AG04450 (cell line): Measurements from ENCODE around the gene CTNS. TPM values are rescaled to one million over a fixed set of nuclear protein-coding genes. Genes with fewer than 3 reads are reported as not detected.

Experiments
- CTCF ChIA-PET: fragments of 300-600, 350-600 bp; formaldehyde crosslinking; extraction: SDS; loops from one replicate; lab custom pipeline; 2022; ENCODE audit warnings: antibody characterized with exemption, inconsistent platforms; lab: Charles Lee
- POLR2A ChIA-PET: fragments of 350-600 bp; formaldehyde crosslinking; extraction: SDS; loops from one replicate; lab custom pipeline; 2021; ENCODE audit warnings: antibody characterized with exemption, inconsistent platforms; lab: Yijun Ruan, JAX
- DNase-seq: peaks from one replicate; pipeline ENCODE4 v3.0.0-alpha.2; 2011; ENCODE audit warnings: low read depth, low spot score
- H3K27ac ChIP-seq: one replicate; pipeline ENCODE4 v1.5.1; 2012; ENCODE audit warnings: low read depth, low read length, control low read depth
- H3K27me3 ChIP-seq: one replicate; pipeline ENCODE4 v1.6.0; 2012; ENCODE audit warnings: low read length; ENCODE audit not compliant: control insufficient read depth, insufficient read depth
- H3K4me3 ChIP-seq: 2 replicates; pipeline ENCODE4 v1.5.1; 2011; ENCODE audit warnings: mild to moderate bottlenecking, low read depth, low read length, control low read depth
- H3K9me3 ChIP-seq: 2 replicates; pipeline ENCODE4 v1.5.1; 2012; ENCODE audit warnings: low read length; ENCODE audit not compliant: control insufficient read depth, insufficient read depth
- polyA plus RNA-seq: library from polyadenylated mRNA; depleted of rRNA; stranded (reverse); fragments of >200 nt; gene quantifications from 2 replicates; pipeline ENCODE4 v1.2.3, GENCODE V29; 2011
- TF ChIP-seq, protein P1 (sequence below): IDR thresholded peaks from 2 replicates; pipeline ENCODE4 v1.5.1; 2011; ENCODE audit warnings: low read depth, low read length, control low read depth, inconsistent platforms

CTNS gene
- polyA plus RNA-seq, 1 experiment, result 4.2 TPM

DNA sequence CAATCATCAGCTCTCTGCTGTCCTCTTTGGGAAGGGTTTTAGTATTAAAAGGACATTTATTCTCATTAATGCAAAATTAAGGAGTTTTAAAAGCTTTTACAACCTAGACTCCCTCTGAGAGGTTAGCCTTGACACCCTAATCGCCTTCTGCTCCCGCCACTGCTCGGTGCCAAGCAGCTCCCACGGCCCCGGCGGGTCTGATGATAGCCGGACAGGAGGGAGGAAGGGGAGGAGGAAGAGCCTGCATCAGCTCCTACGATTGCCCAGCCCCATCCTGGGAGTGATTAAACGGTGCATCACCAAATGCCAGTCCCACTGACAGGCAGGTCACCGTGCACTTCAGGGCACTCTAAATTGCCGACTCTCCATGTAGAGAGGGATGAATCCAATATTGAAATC lies 8.8 kb upstream of the CTNS start:
- CTCF ChIA-PET, result no interaction called here
- TF ChIP-seq, protein P1, sequence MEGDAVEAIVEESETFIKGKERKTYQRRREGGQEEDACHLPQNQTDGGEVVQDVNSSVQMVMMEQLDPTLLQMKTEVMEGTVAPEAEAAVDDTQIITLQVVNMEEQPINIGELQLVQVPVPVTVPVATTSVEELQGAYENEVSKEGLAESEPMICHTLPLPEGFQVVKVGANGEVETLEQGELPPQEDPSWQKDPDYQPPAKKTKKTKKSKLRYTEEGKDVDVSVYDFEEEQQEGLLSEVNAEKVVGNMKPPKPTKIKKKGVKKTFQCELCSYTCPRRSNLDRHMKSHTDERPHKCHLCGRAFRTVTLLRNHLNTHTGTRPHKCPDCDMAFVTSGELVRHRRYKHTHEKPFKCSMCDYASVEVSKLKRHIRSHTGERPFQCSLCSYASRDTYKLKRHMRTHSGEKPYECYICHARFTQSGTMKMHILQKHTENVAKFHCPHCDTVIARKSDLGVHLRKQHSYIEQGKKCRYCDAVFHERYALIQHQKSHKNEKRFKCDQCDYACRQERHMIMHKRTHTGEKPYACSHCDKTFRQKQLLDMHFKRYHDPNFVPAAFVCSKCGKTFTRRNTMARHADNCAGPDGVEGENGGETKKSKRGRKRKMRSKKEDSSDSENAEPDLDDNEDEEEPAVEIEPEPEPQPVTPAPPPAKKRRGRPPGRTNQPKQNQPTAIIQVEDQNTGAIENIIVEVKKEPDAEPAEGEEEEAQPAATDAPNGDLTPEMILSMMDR, result no peak

GRCh38 chr17:3630781-3631180 lies 5.8 kb upstream of the CTNS start:
- POLR2A ChIA-PET, result no interaction called here
- TF ChIP-seq, protein P1, result no peak
- CTCF ChIA-PET, result no interaction called here

More for the DNA sequence above, 8.8 kb upstream of the CTNS start:
- Histone ChIP-seq H3K9me3 (no peaks in the 10 kb centered on the region; the same call in 1 of the 2 replicates), H3K27me3 (no peaks in the 10 kb centered on the region), H3K27ac (no peak overlapping the region), H3K4me3 (no peak overlapping the region)
- no peak for DNase-seq
- POLR2A ChIA-PET, result no interaction called here

GRCh38 chr17:3632287-3632686 lies 4.3 kb upstream of the CTNS start:
- no peak for DNase-seq
- POLR2A ChIA-PET, result no interaction called here

More at GRCh38 chr17:3630781-3631180, 5.8 kb upstream of the CTNS start:
- H3K27ac ChIP-seq, result no peak overlapping the region
- DNase-seq, result no peak
- H3K4me3 ChIP-seq, result no peak overlapping the region
- no peaks in the 10 kb centered on the region for H3K9me3 ChIP-seq
- no peaks in the 10 kb centered on the region for H3K27me3 ChIP-seq

GRCh38 chr17:3635474-3636153 lies 946 bp upstream of the CTNS start:
- Histone ChIP-seq H3K27me3 (no peaks in the 10 kb centered on the region), H3K27ac (no peak overlapping the region), H3K4me3 (peak overlapping the region; percentile 84), H3K9me3 (no peaks in the 10 kb centered on the region)
- TF ChIP-seq, protein P1, result no peak
- ChIA-PET POLR2A (interaction anchor here (0.7 to 2.3 kb wide), 8 partner anchors 13 to 587 kb away, joined by 3 to 32 read pairs (median 3); partner anchors contain the start of gene TAX1BP3), CTCF (interaction anchor here (0.6 to 2.7 kb wide), 4 partner anchors 12 to 1629 kb away, joined by 3 to 13 read pairs (median 6); no protein-coding TSS in a partner anchor)
- no peak for DNase-seq

More at GRCh38 chr17:3632287-3632686, 4.3 kb upstream of the CTNS start:
- CTCF ChIA-PET, result interaction anchor here (0.6 kb wide), 2 partner anchors 19 to 819 kb away, joined by 3 to 15 read pairs; no protein-coding TSS in a partner anchor
- no peaks in the 10 kb centered on the region for H3K27me3 ChIP-seq
- no peak overlapping the region for H3K27ac ChIP-seq
- no peaks in the 10 kb centered on the region for H3K9me3 ChIP-seq
- TF ChIP-seq, protein P1, result no peak
- H3K4me3 ChIP-seq, result no peak overlapping the region

- Histone ChIP-seq H3K9me3 (no peaks in the 10 kb centered on the region), H3K27me3 (no peaks in the 10 kb centered on the region), H3K27ac (peak overlapping the region; percentile 99), H3K4me3 (peak overlapping the region; percentile 84)
- DNase-seq, result no peak
- ChIA-PET CTCF (interaction anchor here (1.1 to 2.7 kb wide), 4 partner anchors 11 to 588 kb away, joined by 4 to 13 read pairs (median 6); no protein-coding TSS in a partner anchor), POLR2A (interaction anchor here (0.6 to 2.3 kb wide), 6 partner anchors 15 to 588 kb away, joined by 3 to 32 read pairs (median 7); partner anchors contain the start of gene TAX1BP3)
- TF ChIP-seq, protein P1, result no peak
Observed at GRCh38 chr17:3636908-3637373, 381 bp downstream of the CTNS start.
